ENCODE results near the gene BTBD16.

Gene BTBD16

DNA sequence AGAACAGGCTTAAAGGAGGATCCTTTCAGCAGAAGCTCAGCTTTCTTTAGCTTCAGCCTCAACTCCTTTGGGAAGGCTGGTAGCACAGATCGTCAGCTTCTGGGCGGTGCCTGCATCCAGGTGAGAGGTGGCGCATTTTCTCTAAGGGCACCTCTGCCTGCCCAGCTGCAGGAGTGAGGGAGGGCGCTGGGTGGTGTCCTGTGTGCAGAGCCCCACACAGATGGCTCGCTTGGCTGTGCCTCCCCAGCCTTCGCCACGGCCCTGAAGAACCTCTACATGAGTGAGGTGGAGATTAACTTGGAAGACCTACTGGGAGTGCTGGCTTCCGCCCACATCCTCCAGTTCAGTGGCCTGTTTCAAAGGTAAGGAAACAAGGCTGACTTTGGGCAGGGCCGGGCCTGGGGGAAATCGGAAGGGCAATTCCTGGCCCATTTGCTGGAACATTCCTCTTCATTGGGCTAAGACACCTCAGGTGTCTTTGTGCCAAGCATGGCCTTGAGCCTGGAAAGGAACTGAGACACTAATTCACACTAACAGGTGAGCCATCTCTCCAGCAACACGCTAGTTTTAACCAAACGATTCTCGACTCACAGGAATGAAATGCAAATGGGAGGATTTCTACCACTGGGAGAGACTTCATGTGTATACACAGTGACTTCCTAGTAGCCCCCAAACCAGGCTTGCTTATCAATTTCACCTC, 19.9 kb downstream of the BTBD16 start:
- Histone ChIP-seq H3K27ac (ENCODE audit: low read length) (no peak overlapping the region), H3K9ac (ENCODE audit: low read length) (no peak overlapping the region), H3K4me3 (ENCODE audit: low read length) (no peak overlapping the region), H3K36me3 (ENCODE audit: control insufficient read depth, low read depth, low read length) (no peaks in the 10 kb centered on the region), H3K9me3 (ENCODE audit: control insufficient read depth, low read depth, low read length) (no peaks in the 10 kb centered on the region), H3K27me3 (ENCODE audit: control insufficient read depth, insufficient read depth, low read length) (no peaks in the 10 kb centered on the region), H3K4me1 (ENCODE audit: control insufficient read depth, low read depth, low read length) (no peaks in the 10 kb centered on the region)

- no peak overlapping the region for H3K27ac ChIP-seq (ENCODE audit: low read length)
These were observed 20.6 kb downstream of the BTBD16 start for GRCh38 chr10:122291739-122292138.

DNA sequence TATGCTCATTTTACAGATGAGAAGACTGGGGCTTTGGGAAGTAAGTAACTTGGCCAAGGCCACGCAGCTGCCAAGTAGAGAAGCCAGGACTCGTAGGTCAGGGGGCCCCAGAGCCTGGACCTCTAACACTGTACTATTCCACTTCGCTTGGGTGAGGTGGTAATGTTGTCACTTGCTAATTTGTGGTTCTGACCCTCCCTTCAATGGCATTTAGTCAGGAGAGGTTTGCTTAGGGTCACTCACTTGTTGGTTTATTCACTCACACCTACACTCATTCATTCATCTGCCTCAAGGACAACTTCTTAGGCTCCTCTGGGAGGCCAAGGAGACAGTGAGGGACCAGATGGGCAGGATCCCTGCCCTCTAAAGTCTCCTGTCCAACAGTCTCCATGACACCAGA, 21.3 kb downstream of the BTBD16 start:
- Histone ChIP-seq H3K27ac (ENCODE audit: low read length) (no peak overlapping the region), H3K27me3 (ENCODE audit: control insufficient read depth, insufficient read depth, low read length) (no peaks in the 10 kb centered on the region), H3K9me3 (ENCODE audit: control insufficient read depth, low read depth, low read length) (no peaks in the 10 kb centered on the region), H3K36me3 (ENCODE audit: control insufficient read depth, low read depth, low read length) (no peaks in the 10 kb centered on the region), H3K9ac (ENCODE audit: low read length) (no peak overlapping the region), H3K4me1 (ENCODE audit: control insufficient read depth, low read depth, low read length) (no peaks in the 10 kb centered on the region), H3K4me3 (ENCODE audit: low read length) (no peak overlapping the region)

More at GRCh38 chr10:122291739-122292138, 20.6 kb downstream of the BTBD16 start:
- Histone ChIP-seq H3K36me3 (ENCODE audit: control insufficient read depth, low read depth, low read length) (no peaks in the 10 kb centered on the region), H3K27me3 (ENCODE audit: control insufficient read depth, insufficient read depth, low read length) (no peaks in the 10 kb centered on the region), H3K9me3 (ENCODE audit: control insufficient read depth, low read depth, low read length) (no peaks in the 10 kb centered on the region), H3K4me3 (ENCODE audit: low read length) (no peak overlapping the region), H3K9ac (ENCODE audit: low read length) (no peak overlapping the region), H3K4me1 (ENCODE audit: control insufficient read depth, low read depth, low read length) (no peaks in the 10 kb centered on the region)

DNA sequence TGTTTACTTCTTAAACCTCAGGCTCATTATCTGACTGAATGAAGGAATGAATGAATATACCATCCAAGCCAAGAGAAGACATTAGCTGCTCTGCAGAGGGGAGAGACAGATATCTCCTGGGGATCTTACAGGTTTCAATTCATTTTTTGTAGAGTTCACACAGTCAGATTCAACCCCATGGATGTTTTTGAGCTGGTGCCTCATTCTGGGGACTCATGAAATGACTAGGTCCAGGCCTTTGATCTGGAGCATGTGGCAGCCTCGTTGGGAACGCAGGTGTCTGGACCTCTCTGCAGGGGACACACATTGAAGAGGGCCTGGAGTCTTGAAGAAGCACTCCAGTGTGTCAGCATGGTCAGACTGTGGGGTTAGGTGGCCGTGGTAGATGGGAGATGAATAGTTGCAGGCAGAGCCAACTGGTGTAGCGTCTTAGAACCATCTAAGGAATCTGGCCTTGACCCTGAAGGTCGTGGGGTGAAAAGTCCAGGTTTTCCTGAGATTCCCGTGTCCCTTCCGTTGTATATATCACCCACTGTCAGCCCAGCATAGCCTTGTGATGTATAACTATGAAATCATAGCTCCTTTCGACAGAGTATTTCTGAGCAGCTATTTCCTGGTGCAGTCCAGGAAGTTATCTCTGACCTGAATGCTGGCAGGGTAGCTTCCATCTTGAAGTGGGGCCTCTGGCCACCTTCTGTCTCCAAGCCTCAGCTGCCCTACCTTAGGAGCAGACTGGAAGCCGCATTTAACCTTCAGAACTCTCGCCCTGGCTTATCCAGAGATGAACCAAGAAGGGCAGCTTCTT, 22.3 kb downstream of the BTBD16 start:
- no peak overlapping the region for H3K4me3 ChIP-seq (ENCODE audit: low read length)
- no peaks in the 10 kb centered on the region for H3K36me3 ChIP-seq (ENCODE audit: control insufficient read depth, low read depth, low read length)
- H3K4me1 ChIP-seq (ENCODE audit: control insufficient read depth, low read depth, low read length): no peaks in the 10 kb centered on the region
- H3K9ac ChIP-seq (ENCODE audit: low read length): no peak overlapping the region
- no peak overlapping the region for H3K27ac ChIP-seq (ENCODE audit: low read length)
- no peaks in the 10 kb centered on the region for H3K9me3 ChIP-seq (ENCODE audit: control insufficient read depth, low read depth, low read length)
- no peaks in the 10 kb centered on the region for H3K27me3 ChIP-seq (ENCODE audit: control insufficient read depth, insufficient read depth, low read length)

DNA sequence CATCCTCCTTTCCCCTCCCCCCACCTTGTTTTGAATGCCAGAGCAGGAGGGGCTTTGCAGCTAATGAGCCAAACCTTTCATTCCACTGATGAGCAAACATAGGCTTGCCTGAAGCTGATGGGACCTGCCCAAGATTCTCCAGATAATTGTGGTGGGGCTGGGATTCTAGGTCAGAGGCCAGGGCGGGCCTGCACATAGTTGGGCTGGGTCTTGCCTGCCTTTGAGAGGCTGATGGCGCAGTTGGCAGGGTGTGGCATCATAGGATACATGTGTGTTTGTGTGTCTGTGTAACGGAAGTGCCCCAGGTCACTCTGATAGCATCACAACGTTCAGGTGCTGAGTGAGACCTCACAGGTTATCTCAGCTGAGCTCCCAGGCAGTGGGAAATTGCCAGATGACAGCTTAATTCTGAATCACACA, 22.9 kb downstream of the BTBD16 start:
- Histone ChIP-seq H3K27ac (ENCODE audit: low read length) (no peak overlapping the region), H3K9me3 (ENCODE audit: control insufficient read depth, low read depth, low read length) (no peaks in the 10 kb centered on the region), H3K4me1 (ENCODE audit: control insufficient read depth, low read depth, low read length) (peaks cover under 1% of the 10 kb centered on the region), H3K9ac (ENCODE audit: low read length) (no peak overlapping the region), H3K36me3 (ENCODE audit: control insufficient read depth, low read depth, low read length) (no peaks in the 10 kb centered on the region), H3K4me3 (ENCODE audit: low read length) (no peak overlapping the region), H3K27me3 (ENCODE audit: control insufficient read depth, insufficient read depth, low read length) (no peaks in the 10 kb centered on the region)

- no peaks in the 10 kb centered on the region for H3K27me3 ChIP-seq (ENCODE audit: control insufficient read depth, insufficient read depth, low read length)
- H3K9ac ChIP-seq (ENCODE audit: low read length): no peak overlapping the region
- H3K27ac ChIP-seq (ENCODE audit: low read length): no peak overlapping the region
- H3K9me3 ChIP-seq (ENCODE audit: control insufficient read depth, low read depth, low read length): no peaks in the 10 kb centered on the region
- no peaks in the 10 kb centered on the region for H3K36me3 ChIP-seq (ENCODE audit: control insufficient read depth, low read depth, low read length)
- no peak overlapping the region for H3K4me3 ChIP-seq (ENCODE audit: low read length)
- peaks cover 3% of the 10 kb centered on the region for H3K4me1 ChIP-seq (ENCODE audit: control insufficient read depth, low read depth, low read length)
These were observed 23.7 kb downstream of the BTBD16 start for GRCh38 chr10:122294511-122295450.

DNA sequence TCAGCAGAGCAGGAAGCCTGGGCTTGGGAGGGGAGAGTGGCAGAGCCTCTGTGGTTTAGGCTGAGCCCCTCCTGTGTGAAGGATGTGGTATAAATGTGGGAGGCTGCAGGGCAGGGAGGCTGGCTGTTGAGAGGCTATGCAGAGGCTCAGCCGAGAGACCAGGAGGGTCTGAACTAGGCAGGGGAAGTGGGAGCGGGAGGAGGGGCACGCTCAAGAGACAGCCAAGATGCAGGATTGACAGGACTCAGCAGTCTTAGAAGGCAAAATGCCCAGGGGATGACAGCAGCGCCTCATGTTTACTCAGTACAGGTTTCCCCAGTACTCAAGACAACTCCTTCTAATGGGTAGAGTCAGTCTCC, 24.3 kb downstream of the BTBD16 start:
- Histone ChIP-seq H3K9ac (ENCODE audit: low read length) (no peak overlapping the region), H3K36me3 (ENCODE audit: control insufficient read depth, low read depth, low read length) (no peaks in the 10 kb centered on the region), H3K27ac (ENCODE audit: low read length) (no peak overlapping the region), H3K4me1 (ENCODE audit: control insufficient read depth, low read depth, low read length) (peaks cover 3% of the 10 kb centered on the region), H3K27me3 (ENCODE audit: control insufficient read depth, insufficient read depth, low read length) (no peaks in the 10 kb centered on the region), H3K4me3 (ENCODE audit: low read length) (no peak overlapping the region), H3K9me3 (ENCODE audit: control insufficient read depth, low read depth, low read length) (no peaks in the 10 kb centered on the region)

DNA sequence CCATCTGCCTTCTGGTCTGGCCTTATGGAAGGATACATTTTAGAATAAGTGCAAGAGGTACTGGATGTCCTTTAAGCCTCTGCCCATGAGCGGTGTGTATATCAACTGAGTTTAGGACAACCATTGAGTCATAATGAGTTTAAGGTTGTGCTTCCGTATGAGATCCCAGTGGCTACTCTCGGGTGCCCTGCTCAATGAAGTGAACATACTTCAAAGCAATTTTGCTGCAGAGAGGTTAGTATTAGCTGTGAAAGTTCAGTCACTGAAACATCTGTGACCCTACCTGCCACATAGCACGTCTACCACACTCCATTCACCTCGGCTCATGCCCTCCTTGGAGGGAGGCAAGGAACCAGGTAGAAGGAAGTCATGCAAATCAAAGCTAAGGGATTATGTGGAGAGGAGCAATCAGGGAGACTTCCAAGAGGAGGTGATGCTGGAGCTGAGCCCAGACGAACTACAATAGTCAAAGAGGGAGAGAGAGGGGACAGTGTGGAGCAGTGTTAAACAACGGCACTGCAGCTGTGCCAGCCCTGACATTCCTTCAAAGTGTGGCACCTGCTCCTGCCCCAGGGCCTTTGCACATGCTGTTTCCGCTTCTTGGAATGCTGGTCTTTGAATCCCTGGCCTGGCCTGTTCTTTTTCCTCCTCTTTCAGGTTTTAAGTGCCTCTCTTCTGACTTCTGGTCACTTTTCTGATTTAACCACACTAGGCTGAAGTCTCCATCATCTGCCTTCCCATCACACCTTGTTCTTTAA, 25.4 kb downstream of the BTBD16 start:
- Histone ChIP-seq H3K27ac (ENCODE audit: low read length) (no peak overlapping the region), H3K4me1 (ENCODE audit: control insufficient read depth, low read depth, low read length) (peaks cover 3% of the 10 kb centered on the region), H3K9ac (ENCODE audit: low read length) (no peak overlapping the region), H3K4me3 (ENCODE audit: low read length) (no peak overlapping the region), H3K9me3 (ENCODE audit: control insufficient read depth, low read depth, low read length) (no peaks in the 10 kb centered on the region), H3K36me3 (ENCODE audit: control insufficient read depth, low read depth, low read length) (no peaks in the 10 kb centered on the region), H3K27me3 (ENCODE audit: control insufficient read depth, insufficient read depth, low read length) (no peaks in the 10 kb centered on the region)

DNA sequence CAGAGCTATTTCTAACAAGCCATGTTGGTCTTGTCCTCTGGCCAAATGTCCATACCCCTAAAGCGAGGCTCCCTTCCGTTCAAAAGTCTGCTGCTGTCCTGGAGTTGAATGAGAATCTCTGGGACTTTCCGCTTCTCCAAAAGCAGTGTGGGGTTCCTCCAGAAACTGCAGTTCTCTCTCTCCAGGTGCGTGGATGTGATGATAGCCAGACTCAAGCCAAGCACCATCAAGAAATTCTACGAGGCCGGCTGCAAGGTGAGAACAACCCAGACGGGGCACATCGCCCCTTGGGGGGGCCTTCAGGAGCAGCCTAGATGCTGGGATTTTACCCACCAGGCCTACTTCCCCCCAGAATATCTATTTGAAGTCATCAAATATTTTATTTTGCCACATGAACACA, 26.5 kb downstream of the BTBD16 start:
- Histone ChIP-seq H3K4me1 (ENCODE audit: control insufficient read depth, low read depth, low read length) (peaks cover 3% of the 10 kb centered on the region), H3K27me3 (ENCODE audit: control insufficient read depth, insufficient read depth, low read length) (no peaks in the 10 kb centered on the region), H3K4me3 (ENCODE audit: low read length) (no peak overlapping the region)

GRCh38 chr10:122298206-122298597, 27.1 kb downstream of the BTBD16 start:
- Histone ChIP-seq H3K9ac (ENCODE audit: low read length) (no peak overlapping the region), H3K4me1 (ENCODE audit: control insufficient read depth, low read depth, low read length) (peaks cover 3% of the 10 kb centered on the region), H3K4me3 (ENCODE audit: low read length) (no peak overlapping the region), H3K27me3 (ENCODE audit: control insufficient read depth, insufficient read depth, low read length) (no peaks in the 10 kb centered on the region), H3K36me3 (ENCODE audit: control insufficient read depth, low read depth, low read length) (no peaks in the 10 kb centered on the region), H3K27ac (ENCODE audit: low read length) (no peak overlapping the region), H3K9me3 (ENCODE audit: control insufficient read depth, low read depth, low read length) (no peaks in the 10 kb centered on the region)

More for the DNA sequence above, 26.5 kb downstream of the BTBD16 start:
- no peaks in the 10 kb centered on the region for H3K36me3 ChIP-seq (ENCODE audit: control insufficient read depth, low read depth, low read length)
- H3K9me3 ChIP-seq (ENCODE audit: control insufficient read depth, low read depth, low read length): no peaks in the 10 kb centered on the region
- H3K27ac ChIP-seq (ENCODE audit: low read length): no peak overlapping the region
- no peak overlapping the region for H3K9ac ChIP-seq (ENCODE audit: low read length)
